Measurements from ENCODE around the gene SCAMP4. TPM values are rescaled to one million over a fixed set of nuclear protein-coding genes. Genes with fewer than 3 reads are reported as not detected.

SCAMP4 gene
- total RNA-seq, 1 experiment from 2014 or later, result 69.0 TPM

GRCh38 chr19:1857648-1858326 lies 47.4 kb upstream of the SCAMP4 start:
- no peak overlapping the region for H3K18ac ChIP-seq (ENCODE audit: insufficient read length, low read depth, low read length)
- no peak overlapping the region for H3K27ac Mint-ChIP-seq
- no peak overlapping the region for H4K8ac ChIP-seq (replicated peaks; ENCODE audit: insufficient read length, low read depth, low read length)
- no peaks in the 10 kb centered on the region; a peak in 1 of 5 replicates for H3K9me3 Mint-ChIP-seq
- H3K56ac ChIP-seq (ENCODE audit: insufficient read length, low read depth, low read length), result no peak overlapping the region
- no peak overlapping the region for H3K27ac ChIP-seq (ENCODE audit: insufficient read length, low read depth, low read length)
- H2AFZ ChIP-seq (ENCODE audit: low read length), result no peak overlapping the region
- no peak overlapping the region; the same call in 1 of the 2 replicates for H3K14ac ChIP-seq (ENCODE audit: insufficient read depth, low read length)
- no peak overlapping the region for H2AK5ac ChIP-seq (ENCODE audit: insufficient read length, low read length)
- no peak overlapping the region for H2BK20ac ChIP-seq (ENCODE audit: low read depth, low read length, poor library complexity, severe bottlenecking)
- DNase-seq, result no peak
- peak overlapping the region; percentile 35 for H3K4me2 ChIP-seq (ENCODE audit: insufficient read depth, insufficient read length, low read length)
- peaks cover 6% of the 10 kb centered on the region for H3K27me3 Mint-ChIP-seq (ENCODE audit: low read depth)
- no peak overlapping the region for H2BK120ac ChIP-seq (ENCODE audit: low read depth, low read length, poor library complexity, severe bottlenecking)
- H4K91ac ChIP-seq (ENCODE audit: insufficient read length, low read depth, low read length), result no peak overlapping the region
- peaks cover 43 to 72% of the 10 kb centered on the region in 2 experiments for H3K4me1 Mint-ChIP-seq
- H3K4me1 ChIP-seq (ENCODE audit: insufficient read depth, low read length), result peaks cover 7% of the 10 kb centered on the region; the same call in 1 of the 2 replicates
- TF ChIP-seq, protein P1, sequence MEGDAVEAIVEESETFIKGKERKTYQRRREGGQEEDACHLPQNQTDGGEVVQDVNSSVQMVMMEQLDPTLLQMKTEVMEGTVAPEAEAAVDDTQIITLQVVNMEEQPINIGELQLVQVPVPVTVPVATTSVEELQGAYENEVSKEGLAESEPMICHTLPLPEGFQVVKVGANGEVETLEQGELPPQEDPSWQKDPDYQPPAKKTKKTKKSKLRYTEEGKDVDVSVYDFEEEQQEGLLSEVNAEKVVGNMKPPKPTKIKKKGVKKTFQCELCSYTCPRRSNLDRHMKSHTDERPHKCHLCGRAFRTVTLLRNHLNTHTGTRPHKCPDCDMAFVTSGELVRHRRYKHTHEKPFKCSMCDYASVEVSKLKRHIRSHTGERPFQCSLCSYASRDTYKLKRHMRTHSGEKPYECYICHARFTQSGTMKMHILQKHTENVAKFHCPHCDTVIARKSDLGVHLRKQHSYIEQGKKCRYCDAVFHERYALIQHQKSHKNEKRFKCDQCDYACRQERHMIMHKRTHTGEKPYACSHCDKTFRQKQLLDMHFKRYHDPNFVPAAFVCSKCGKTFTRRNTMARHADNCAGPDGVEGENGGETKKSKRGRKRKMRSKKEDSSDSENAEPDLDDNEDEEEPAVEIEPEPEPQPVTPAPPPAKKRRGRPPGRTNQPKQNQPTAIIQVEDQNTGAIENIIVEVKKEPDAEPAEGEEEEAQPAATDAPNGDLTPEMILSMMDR (conservative IDR thresholded peaks at IDR 0.05), result no peak
- no peak overlapping the region for H3K23ac ChIP-seq (ENCODE audit: insufficient read length, low read depth, low read length)
- H3K79me1 ChIP-seq (ENCODE audit: insufficient read depth, low read depth, low read length, poor library complexity, severe bottlenecking), result peaks cover 14% of the 10 kb centered on the region
- H2BK12ac ChIP-seq (ENCODE audit: insufficient read length, low read depth, low read length), result no peak overlapping the region
- no CpG with 5 or more reads among the region's 16 CpGs for WGBS (ENCODE audit: extremely low coverage, insufficient read length, low lambda C conversion rate)
- H3K4ac ChIP-seq (ENCODE audit: low read depth, low read length), result no peak overlapping the region
- H3K27me3 ChIP-seq (ENCODE audit: insufficient read depth, low read length), result no peaks in the 10 kb centered on the region; the same call in 1 of the 2 replicates
- peak overlapping the region; percentile 38 to 68; a peak in 4 of 5 replicates for H3K4me3 Mint-ChIP-seq
- H3K9ac ChIP-seq (ENCODE audit: extremely low read depth, insufficient read length, low read length), result no peak overlapping the region
- H4K20me1 ChIP-seq (ENCODE audit: control insufficient read depth, insufficient read depth, insufficient read length), result no peaks in the 10 kb centered on the region
- H3T11ph ChIP-seq (ENCODE audit: low read length), result no peak overlapping the region
- no peak overlapping the region for H2BK5ac ChIP-seq (ENCODE audit: insufficient read length, low read length)
- peaks cover 20% of the 10 kb centered on the region for H3K23me2 ChIP-seq (ENCODE audit: insufficient read length, low read depth, low read length, poor library complexity, severe bottlenecking)
- H3K9me3 ChIP-seq (ENCODE audit: control insufficient read depth, low read depth, low read length), result no peaks in the 10 kb centered on the region
- H4K5ac ChIP-seq (ENCODE audit: insufficient read length, low read depth, low read length), result no peak overlapping the region
- H3K79me2 ChIP-seq (ENCODE audit: insufficient read depth, low read length), result peaks cover 36% of the 10 kb centered on the region; the same call in 1 of the 2 replicates
- peaks cover 0 to 4% (median 0%) of the 10 kb centered on the region in 3 experiments; a peak in 2 of 7 replicates for H3K36me3 Mint-ChIP-seq (ENCODE audit: insufficient read depth in 1 of 3, low read depth in 3 of 3)
- no peak overlapping the region for H2BK15ac ChIP-seq (ENCODE audit: low read depth, low read length)

Data from H9 (cell line).